GM12865 (cell line): Measurements from ENCODE around the gene ABCB1.

Experiments
- DNase-seq: peaks from one replicate; pipeline ENCODE4 v3.0.0; 2010; ENCODE audit warnings: low read depth
- H3K4me3 ChIP-seq: 2 replicates; pipeline ENCODE4 v1.5.1; 2011; ENCODE audit warnings: mild to moderate bottlenecking, low read depth, low read length, control low read depth
- CTCF ChIP-seq: IDR thresholded peaks from 2 replicates; pipeline ENCODE4 v1.5.1; 2011; ENCODE audit warnings: low read length, control low read depth, low read depth, inconsistent platforms; ENCODE audit not compliant: insufficient read depth; ENCODE audit errors: missing control alignments

The ABCB1 gene

DNA sequence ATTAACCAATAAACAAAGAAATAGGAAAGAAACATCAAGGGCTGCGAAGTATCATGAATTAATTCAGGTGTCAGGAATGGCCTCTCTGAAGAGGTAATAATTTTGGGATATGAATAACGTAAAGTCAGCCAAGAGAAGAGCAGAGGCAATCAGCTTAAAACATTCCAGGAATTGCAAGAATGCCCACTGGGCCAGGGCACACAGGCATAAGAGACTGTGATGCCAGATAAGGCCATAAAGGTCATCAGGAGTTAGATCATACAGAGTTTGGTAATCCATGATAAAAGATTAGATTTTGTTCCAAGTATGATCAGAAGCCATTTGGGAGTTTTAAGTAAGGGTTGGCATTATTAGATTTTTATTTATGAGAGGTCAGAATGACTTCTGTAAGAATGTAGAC lies 72.0 kb downstream of the ABCB1 start:
- no peak overlapping the region for H3K4me3 ChIP-seq
- no peak for DNase-seq
- TF ChIP-seq CTCF = no peak

DNA sequence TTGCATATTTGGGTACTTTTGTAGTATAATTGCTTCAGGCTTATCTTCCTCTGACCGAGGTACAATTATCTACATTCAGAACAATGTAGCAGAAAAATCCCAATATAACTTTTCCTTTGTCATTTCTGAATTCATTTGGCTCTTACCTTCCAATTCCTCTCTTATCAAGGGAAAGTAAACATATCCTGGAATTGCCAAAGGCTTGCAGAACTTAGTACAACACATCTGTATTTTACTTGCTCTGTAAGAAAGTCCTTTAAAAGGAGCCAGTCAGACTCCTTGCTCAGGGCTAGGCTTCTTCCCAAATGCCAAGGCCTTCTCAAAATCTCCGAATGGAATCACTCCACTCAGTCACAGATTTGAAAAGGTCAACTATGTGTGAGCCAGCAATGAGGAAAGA lies 81.9 kb downstream of the ABCB1 start:
- no peak for TF ChIP-seq CTCF
- no peak overlapping the region for H3K4me3 ChIP-seq
- DNase-seq = no peak

GRCh38 chr7:87517891-87518290 lies 82.8 kb downstream of the ABCB1 start:
- no peak for DNase-seq
- no peak for TF ChIP-seq CTCF
- no peak overlapping the region for H3K4me3 ChIP-seq

DNA sequence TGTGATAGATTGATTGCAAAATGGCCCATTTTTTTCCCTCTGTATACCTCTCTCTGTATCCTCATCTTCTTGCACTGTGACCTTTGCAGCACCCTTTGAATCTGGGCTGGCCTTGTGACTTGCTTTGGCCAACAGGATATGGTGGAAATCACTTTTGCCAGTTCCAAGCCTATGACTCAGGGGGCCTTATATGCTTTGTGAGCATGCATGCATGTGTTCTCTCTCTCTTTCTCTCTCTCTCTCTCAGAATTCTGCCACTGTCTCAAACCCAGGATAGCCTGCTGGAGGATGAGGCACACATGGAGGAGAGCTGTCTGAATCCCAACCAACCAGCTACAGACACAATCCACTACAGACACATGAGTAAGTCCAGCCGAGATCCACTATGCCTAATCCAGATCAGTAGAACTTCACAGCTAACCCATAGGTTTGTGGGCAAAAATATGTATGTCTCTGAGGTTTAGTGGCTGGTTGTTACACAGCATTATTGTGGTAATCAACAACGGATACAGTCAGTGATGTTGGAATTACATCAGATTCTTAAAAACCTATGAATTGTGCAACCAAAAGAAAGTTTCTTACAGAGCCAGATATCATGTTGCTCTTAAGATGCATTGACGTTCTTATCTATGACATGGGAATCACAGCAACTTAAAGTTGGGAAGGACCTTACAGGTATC lies 83.4 kb downstream of the ABCB1 start:
- H3K4me3 ChIP-seq = no peak overlapping the region
- no peak for DNase-seq
- no peak for TF ChIP-seq CTCF

GRCh38 chr7:87513735-87514335 lies 86.8 kb downstream of the ABCB1 start:
- no peak overlapping the region for H3K4me3 ChIP-seq
- no peak for TF ChIP-seq CTCF
- no peak for DNase-seq

DNA sequence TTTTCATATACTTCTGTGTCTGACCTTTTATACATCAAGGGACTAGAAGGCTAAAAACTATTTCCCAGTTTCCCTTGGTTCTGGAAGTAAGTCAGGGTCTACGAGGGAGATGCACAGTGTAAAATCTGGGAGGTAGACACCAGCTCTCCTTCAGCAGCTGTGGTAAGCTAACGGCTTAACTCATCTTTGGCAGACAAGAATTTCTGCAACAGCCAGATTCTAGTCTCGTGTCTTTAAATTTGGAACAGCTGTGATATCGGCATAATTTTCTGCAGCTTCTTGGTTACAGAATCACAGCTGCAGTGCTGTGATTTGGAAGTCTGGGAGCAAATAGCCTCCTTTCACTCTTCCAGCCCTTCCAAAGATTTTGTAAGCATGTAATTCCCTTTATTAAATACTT lies 87.8 kb downstream of the ABCB1 start:
- DNase-seq = no peak
- TF ChIP-seq CTCF = no peak
- H3K4me3 ChIP-seq = no peak overlapping the region

GRCh38 chr7:87511510-87511909 lies 89.2 kb downstream of the ABCB1 start:
- H3K4me3 ChIP-seq = no peak overlapping the region
- TF ChIP-seq CTCF = no peak
- DNase-seq = peak; percentile 9
